HG02973 (cell line): ENCODE measurements around the gene GDPD5.

ENCODE experiments used
- ATAC-seq: cut with Tn5 transposase; IDR thresholded peaks from one replicate; pipeline ENCODE4 v1.9.1; 2021; ENCODE audit warnings: moderate library complexity; ENCODE audit not compliant: unreplicated experiment

The GDPD5 gene

GRCh38 chr11:75558939-75559843 is 33.5 kb upstream of the GDPD5 start:
- no peak for ATAC-seq

- no peak for ATAC-seq
Observed at GRCh38 chr11:75557666-75558494, 32.1 kb upstream of the GDPD5 start.

- no peak for ATAC-seq
Observed at GRCh38 chr11:75556275-75556674, 30.5 kb upstream of the GDPD5 start.

GRCh38 chr11:75555079-75555811 is 29.5 kb upstream of the GDPD5 start:
- ATAC-seq: no peak

GRCh38 chr11:75554258-75555022 is 28.7 kb upstream of the GDPD5 start:
- ATAC-seq: no peak

- no peak for ATAC-seq
Observed at GRCh38 chr11:75553889-75554257, 28.1 kb upstream of the GDPD5 start.

GRCh38 chr11:75553182-75553581 is 27.4 kb upstream of the GDPD5 start:
- ATAC-seq: no peak

GRCh38 chr11:75549370-75549958 is 23.7 kb upstream of the GDPD5 start:
- ATAC-seq: no peak

GRCh38 chr11:75548595-75549272 is 23.0 kb upstream of the GDPD5 start:
- no peak for ATAC-seq

- no peak for ATAC-seq
Observed at GRCh38 chr11:75547617-75548058, 21.9 kb upstream of the GDPD5 start.

- no peak for ATAC-seq
Observed at GRCh38 chr11:75547177-75547576, 21.4 kb upstream of the GDPD5 start.

- ATAC-seq: no peak
Observed at GRCh38 chr11:75543806-75544205, 18.1 kb upstream of the GDPD5 start.

- ATAC-seq: no peak
Observed at GRCh38 chr11:75542088-75542438, 16.3 kb upstream of the GDPD5 start.

GRCh38 chr11:75541193-75542087 is 15.7 kb upstream of the GDPD5 start:
- ATAC-seq: no peak

GRCh38 chr11:75539459-75540334 is 14.0 kb upstream of the GDPD5 start:
- ATAC-seq: no peak

- no peak for ATAC-seq
Observed at GRCh38 chr11:75538150-75538942, 12.6 kb upstream of the GDPD5 start.

GRCh38 chr11:75537740-75538139 is 12.0 kb upstream of the GDPD5 start:
- ATAC-seq: no peak
